Fibroblast of mammary gland (primary cell): ENCODE measurements around the gene ST8SIA6.

ENCODE experiments used
- DNase-seq: peaks from one replicate; pipeline ENCODE4 v3.0.0-alpha.2; 2010; ENCODE audit warnings: low read depth
- H3K4me3 ChIP-seq: 2 replicates; pipeline ENCODE4 v1.5.1; 2011; ENCODE audit warnings: low read depth, mild to moderate bottlenecking, low read length, moderate library complexity; ENCODE audit not compliant: control insufficient read depth
- CTCF ChIP-seq: conservative IDR thresholded peaks from 2 replicates; pipeline ENCODE4 v1.5.1; 2011; ENCODE audit warnings: low read depth, low read length, inconsistent platforms; ENCODE audit not compliant: control insufficient read depth, insufficient read depth

Gene ST8SIA6

DNA sequence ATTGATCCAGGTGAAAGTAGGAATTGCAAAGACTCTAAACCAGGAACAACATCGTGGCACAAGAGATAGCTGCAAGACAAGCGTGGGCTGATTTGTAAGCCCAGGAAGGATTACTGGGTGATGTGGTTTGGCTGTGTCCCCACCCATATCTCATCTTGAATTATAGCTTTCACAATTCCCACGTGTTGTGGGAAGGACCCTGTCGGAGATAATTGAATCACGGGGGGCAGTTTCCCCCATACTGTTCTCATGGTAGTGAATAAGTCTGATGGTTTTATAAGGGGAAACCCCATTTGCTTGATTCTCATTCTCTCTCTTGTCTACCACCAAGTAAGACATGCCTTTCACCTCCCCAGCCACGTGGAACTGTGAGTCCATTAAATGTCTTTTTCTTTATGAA lies 59.5 kb downstream of the ST8SIA6 start:
- no peak for TF ChIP-seq CTCF
- DNase-seq = no peak
- H3K4me3 ChIP-seq = no peak overlapping the region

GRCh38 chr10:17387861-17388503 lies 66.4 kb downstream of the ST8SIA6 start:
- no peak for TF ChIP-seq CTCF
- no peak for DNase-seq
- no peak overlapping the region for H3K4me3 ChIP-seq

DNA sequence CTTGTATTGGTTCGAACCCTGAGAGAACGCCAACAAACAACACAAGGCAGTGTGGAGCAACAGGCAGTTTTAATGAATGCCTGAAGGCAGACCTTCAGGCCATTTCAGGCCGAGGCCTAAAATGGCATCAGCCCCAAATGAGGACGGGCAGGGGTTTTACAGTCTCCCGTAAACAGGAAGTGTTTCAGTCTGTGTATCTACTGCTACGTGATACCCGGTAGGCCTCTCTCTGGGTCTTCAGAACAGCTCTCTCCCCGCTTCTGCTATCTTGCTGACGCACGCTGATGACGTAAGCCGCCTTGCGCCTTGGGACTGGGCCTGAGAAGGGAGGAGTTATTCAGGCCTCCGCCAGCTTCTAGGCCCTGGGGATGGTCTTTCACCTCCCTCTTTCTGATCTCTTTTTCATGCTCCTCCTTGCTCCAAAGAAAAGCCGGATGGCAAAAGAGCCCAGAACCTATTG lies 67.7 kb downstream of the ST8SIA6 start:
- DNase-seq = peak; percentile 3
- TF ChIP-seq CTCF = no peak
- no peak overlapping the region for H3K4me3 ChIP-seq

DNA sequence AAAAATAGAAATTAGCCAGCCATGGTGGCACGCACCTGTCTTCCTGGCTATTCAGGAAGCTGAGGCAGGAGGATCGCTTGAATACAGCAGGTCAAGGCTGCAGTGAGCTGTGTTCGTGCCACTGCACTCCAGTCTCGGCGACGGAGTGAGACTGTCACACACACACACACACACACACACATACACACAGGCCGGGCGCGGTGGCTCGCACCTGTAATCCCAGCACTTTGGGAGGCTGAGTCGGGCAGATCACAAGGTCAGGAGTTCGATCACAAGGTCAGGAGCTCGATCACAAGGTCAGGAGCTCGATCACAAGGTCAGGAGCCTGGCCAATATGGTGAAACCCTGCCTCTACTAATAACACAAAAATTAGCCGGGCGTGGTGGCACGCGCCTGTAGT lies 68.4 kb downstream of the ST8SIA6 start:
- H3K4me3 ChIP-seq = no peak overlapping the region
- TF ChIP-seq CTCF = no peak
- DNase-seq = no peak

GRCh38 chr10:17385066-17385465 lies 69.3 kb downstream of the ST8SIA6 start:
- TF ChIP-seq CTCF = no peak
- H3K4me3 ChIP-seq = no peak overlapping the region
- no peak for DNase-seq

DNA sequence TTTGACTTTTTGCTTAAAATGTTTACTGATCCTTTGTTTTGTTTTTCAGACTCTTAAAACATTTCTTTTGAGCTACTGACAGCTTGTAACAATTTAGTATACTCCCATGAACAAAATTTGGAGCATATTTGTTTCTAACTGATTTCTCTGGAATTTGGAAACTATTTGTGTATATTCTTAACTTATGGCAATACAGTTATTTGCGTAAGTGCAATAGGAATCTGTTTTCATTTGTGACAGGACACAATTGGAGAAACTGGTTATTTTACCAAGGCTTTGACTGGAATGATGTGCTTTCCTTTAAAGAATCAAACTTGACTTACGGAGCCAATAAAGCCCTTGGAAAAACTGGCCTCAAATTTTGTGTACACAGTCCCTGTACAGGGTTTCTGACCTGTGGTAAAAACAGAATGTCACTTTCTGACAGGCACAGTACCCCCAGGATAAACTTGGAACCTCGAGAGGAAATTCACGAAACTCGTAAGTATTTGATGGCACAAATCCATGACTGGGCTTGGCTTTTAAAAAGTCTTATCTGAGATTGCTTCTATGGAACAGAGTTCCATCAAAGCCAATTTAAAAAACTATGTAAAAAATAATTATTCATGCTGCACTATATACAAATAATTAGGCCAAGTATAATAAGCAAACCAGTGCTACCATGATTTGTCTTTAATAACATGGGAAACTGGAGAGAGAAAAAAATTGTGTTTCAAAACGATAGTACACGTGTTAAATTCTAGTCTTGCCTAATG lies 70.4 kb downstream of the ST8SIA6 start:
- no peak for DNase-seq
- no peak for TF ChIP-seq CTCF

More for the DNA sequence above, 70.4 kb downstream of the ST8SIA6 start:
- no peak overlapping the region for H3K4me3 ChIP-seq
